Measurements from ENCODE around the gene SMARCD3. TPM values are rescaled to one million over a fixed set of nuclear protein-coding genes. Genes with fewer than 3 reads are reported as not detected.

Gene SMARCD3
- total RNA-seq, 2 donors from 2014 or later, result 45.8 to 68.4 TPM

- DNase-seq (ENCODE audit: low spot score), result peak; percentile 100
- intact Hi-C loops (cut with DNase I), result no loop called here
Measured at GRCh38 chr7:151226875-151227782, 21.4 kb downstream of the SMARCD3 start, which contains the start of gene ABCF2. ABCF2 (minus strand) TSS chr7:151227205; CDS start chr7:151226458, 747 bp downstream.

DNA sequence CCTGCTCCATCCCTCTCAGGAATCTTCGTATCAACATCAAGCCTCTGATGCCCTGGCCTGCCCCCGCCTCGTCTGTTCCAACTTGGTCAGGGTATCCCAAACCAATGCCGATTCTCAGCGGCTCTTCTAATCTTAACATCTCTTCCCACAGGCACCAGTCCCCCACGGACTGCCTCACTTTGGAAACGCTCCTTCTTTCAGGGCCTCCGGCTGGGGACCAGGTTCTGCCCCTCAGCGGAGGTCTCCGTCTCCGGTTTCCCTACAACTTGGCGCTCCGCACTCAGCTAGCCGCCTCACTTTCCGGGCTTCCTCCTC is 22.0 kb downstream of the SMARCD3 start:
- intact Hi-C loops (cut with DNase I), result no loop called here
- DNase-seq (ENCODE audit: low spot score), result no peak

- intact Hi-C loops (cut with DNase I), result no loop called here
- peak; percentile 61 for DNase-seq (ENCODE audit: low spot score)
Measured at GRCh38 chr7:151225948-151226510, 22.5 kb downstream of the SMARCD3 start.

DNA sequence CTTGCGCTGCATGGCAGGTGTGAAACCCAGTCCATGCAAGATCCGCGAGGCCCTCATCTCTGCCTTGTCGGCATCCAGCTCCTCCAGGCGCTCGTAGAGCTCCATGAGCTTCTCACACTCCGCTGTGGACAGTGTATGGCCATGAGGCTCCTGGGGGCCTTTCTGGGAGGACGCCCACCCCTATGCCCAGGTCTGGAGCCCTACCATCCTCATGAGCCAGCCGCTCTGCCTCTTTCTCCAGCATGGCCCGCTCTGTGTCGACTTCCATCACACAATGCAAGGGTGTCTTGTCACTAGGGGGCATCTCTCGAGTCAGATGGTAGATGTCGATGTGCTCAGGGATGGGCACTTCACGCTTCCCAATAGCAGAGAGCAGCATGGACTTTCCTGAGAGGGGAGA is 24.8 kb downstream of the SMARCD3 start:
- intact Hi-C loops (cut with DNase I), result no loop called here
- DNase-seq (ENCODE audit: low spot score), result no peak

GRCh38 chr7:151218170-151218569 is 30.3 kb downstream of the SMARCD3 start:
- DNase-seq (ENCODE audit: low spot score), result peak; percentile 62
- intact Hi-C loops (cut with DNase I), result loop anchor here in 1 of 2 donors (10.0 kb wide), 1 partner anchor 83 kb away; no protein-coding TSS in a partner anchor

DNA sequence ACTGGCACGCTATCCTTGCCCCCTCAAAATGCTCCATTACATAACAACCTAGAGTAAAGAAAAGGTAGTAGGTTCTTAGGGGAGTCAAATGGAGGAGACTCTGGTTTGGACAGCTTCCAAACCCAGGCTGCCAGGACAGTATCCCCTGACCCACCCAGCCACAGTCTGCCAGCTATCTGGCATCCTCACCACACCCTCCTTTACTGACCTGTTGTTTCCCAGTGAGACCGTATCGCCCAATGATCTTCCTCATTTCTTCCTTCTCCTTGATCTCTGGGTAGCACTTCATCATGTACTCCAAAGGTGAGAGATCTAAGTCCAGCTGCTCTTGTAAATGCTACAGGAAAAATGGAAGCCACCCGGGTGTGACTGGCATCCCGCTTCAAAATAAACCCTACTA is 33.1 kb downstream of the SMARCD3 start:
- DNase-seq (ENCODE audit: low spot score), result no peak
- intact Hi-C loops (cut with DNase I), result loop anchor here in 1 of 2 donors (10.0 kb wide), 1 partner anchor 81 kb away; no protein-coding TSS in a partner anchor

DNA sequence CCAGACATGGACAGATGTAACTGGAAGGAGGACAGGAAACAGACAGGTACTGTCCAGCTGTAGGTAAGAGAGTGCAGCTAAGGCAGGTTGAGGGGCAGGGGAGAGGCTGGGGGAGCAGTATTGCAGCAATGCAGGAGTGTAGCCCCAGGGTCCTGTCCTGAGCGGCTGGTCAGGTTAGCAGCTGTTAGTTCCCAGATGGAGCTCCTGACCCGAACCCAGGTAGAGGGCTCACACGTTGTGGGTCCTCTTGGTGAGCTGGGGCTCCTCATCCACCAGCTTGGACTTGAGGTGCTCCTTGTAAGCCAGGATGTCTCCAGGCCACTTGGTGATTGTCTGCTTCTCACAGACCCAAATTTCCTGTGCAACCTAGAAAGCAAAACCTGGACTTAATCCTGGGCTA is 34.7 kb downstream of the SMARCD3 start:
- intact Hi-C loops (cut with DNase I), result loop anchor here in 1 of 2 donors (10.0 kb wide), 1 partner anchor 79 kb away; no protein-coding TSS in a partner anchor
- DNase-seq (ENCODE audit: low spot score), result peak; percentile 75

GRCh38 chr7:151212626-151213025 is 35.9 kb downstream of the SMARCD3 start:
- intact Hi-C loops (cut with DNase I), result loop anchor here in 1 of 2 donors (10.0 kb wide), 1 partner anchor 78 kb away; no protein-coding TSS in a partner anchor
- peak; percentile 45 for DNase-seq (ENCODE audit: low spot score)

DNA sequence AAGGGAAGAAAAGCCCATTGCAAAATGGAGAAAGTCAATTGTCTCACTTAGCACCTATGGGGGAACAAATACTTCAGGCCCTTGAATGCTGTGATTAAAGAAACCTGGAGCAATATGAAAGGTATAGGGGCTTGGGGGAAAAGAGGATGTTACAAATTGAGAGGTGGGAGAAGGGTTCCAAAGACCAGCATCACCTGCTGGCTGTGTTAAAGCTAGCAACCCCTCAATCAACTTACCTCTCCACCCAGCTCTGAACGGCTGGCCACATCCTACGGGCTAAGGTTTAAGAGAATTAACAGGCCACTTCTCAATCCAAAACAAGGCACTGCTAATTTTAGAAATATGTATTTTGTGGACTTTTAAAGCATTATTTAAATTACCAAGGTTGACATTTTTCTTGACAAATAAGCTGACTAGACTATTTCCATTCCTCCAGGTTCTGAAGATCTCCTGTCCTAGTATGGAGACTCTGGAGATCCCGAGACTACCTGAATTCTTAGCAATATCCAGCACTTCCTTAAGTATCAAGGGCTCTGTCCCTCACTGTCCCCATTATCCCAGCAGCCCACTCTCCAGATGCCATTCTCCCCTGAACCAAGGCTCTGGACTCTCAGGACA is 37.2 kb downstream of the SMARCD3 start:
- DNase-seq (ENCODE audit: low spot score), result peak; percentile 26
- intact Hi-C loops (cut with DNase I), result loop anchor here in 1 of 2 donors (10.0 kb wide), 1 partner anchor 76 kb away; no protein-coding TSS in a partner anchor

GRCh38 chr7:151210087-151210854 is 38.2 kb downstream of the SMARCD3 start, which contains the start of gene H2BK1:
H2BK1 (minus strand) TSS chr7:151210488; CDS start chr7:151210318, 170 bp downstream.
- intact Hi-C loops (cut with DNase I), result loop anchor here in 1 of 2 donors (10.0 kb wide), 1 partner anchor 75 kb away; no protein-coding TSS in a partner anchor
- DNase-seq (ENCODE audit: low spot score), result peak; percentile 62

DNA sequence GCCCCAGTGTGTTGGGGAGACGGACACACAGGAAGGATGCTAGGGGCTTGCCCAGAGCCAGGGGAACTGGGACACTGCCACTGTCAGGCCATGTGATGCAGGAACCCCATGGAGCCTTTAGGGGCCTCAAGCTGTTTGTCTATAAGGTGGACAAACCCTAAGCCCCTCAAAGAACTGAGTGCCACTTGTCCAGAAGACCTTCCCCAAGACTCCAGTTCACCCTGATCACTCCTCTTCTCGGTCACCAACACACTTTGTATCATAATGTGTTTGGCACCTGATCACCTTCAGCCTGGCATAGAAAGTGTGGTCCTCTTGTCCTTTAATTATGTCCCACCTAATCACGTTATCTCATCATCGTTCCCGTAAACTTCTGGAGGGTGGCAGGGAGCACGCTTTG is 38.9 kb downstream of the SMARCD3 start:
- no peak for DNase-seq (ENCODE audit: low spot score)
- intact Hi-C loops (cut with DNase I), result no loop called here

DNA sequence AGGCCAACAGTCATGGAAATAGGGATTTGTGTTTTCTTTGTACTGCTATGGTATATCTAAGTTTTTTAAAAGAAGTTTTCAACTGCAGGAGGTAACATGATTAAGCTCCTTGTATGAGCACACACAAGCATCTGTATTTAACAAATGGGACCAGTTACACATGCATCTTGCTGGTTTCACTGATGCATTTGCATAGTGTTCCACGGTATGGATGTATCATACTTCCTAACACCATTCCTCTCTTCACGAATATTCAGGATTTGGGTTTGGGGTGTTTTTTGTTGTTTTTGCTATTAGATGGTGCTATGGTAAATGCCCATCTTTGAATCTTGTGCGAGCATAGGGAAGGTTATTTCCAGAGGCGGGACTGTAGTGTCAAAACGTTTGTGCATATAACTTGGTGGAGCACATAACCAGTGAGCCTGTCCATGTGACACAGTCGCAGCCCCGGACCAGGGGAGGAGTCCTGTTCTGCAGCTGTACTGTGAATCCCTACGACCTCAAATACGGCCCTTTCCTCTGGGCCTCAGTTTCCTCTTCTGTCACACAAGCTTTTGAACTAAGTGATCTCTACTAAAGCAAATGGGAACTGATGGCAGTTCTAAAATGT is 40.1 kb downstream of the SMARCD3 start:
- intact Hi-C loops (cut with DNase I), result no loop called here

DNA sequence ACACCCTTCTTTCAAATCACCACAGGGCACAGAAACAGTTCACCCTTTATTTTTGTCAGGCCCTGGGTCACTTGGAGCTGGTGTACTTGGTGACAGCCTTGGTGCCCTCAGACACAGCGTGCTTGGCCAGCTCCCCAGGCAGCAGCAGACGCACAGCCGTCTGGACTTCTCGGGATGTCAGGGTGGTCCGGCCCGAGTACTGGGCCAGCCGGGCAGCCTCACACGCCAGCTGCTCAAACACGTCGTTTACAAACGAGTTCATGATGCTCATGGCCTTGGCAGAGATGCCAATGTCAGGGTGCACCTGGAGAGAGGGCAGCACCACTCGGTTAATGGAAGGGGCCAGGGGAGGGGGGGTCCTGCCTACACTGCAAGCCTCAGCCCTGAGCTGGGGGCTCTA is 40.7 kb downstream of the SMARCD3 start:
- peak; percentile 60 for DNase-seq (ENCODE audit: low spot score)
- intact Hi-C loops (cut with DNase I), result no loop called here

More for the DNA sequence above, 40.1 kb downstream of the SMARCD3 start:
- DNase-seq (ENCODE audit: low spot score), result peak; percentile 29

GRCh38 chr7:151207315-151207714 is 41.2 kb downstream of the SMARCD3 start:
- no peak for DNase-seq (ENCODE audit: low spot score)
- intact Hi-C loops (cut with DNase I), result no loop called here

- DNase-seq (ENCODE audit: low spot score), result peak; percentile 13
Measured at GRCh38 chr7:151206914-151207313, 41.6 kb downstream of the SMARCD3 start.

GRCh38 chr7:151205730-151206129 is 42.8 kb downstream of the SMARCD3 start:
- intact Hi-C loops (cut with DNase I), result no loop called here
- peak; percentile 18 for DNase-seq (ENCODE audit: low spot score)

More at GRCh38 chr7:151206914-151207313, 41.6 kb downstream of the SMARCD3 start:
- intact Hi-C loops (cut with DNase I), result no loop called here

DNA sequence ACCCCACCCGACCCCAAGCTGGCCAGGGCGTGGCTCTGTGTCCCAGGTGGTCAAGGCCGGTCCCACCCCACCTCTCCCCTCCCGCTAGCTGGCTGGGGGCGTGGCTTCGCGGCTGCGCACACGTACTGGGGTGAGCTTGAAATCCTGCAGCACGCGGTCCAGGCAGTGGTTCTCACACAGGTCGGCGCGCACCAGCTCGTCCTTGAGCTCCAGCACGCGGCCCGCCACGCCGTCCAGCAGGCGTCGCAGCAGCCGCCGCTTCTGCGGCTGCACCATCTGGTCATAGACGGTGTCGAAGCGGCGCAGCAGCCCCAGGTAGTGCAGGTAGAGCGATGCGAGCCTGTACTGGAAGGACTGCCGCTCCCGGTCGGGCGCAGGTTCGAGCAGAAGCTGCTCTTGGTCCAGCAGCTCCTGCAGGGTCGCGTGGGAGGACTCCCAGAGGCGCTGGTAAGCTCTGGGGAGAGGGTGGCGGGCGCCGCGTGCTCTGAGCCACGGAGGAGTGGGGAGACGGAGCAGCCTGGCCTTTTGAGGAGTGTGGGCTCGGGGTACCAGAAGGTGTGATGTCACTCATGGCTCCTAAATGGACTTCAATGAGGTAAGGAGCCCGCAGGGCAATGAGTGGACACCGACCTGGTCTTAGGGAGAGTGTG is 44.0 kb downstream of the SMARCD3 start:
- intact Hi-C loops (cut with DNase I), result no loop called here
- no peak for DNase-seq (ENCODE audit: low spot score)

DNA sequence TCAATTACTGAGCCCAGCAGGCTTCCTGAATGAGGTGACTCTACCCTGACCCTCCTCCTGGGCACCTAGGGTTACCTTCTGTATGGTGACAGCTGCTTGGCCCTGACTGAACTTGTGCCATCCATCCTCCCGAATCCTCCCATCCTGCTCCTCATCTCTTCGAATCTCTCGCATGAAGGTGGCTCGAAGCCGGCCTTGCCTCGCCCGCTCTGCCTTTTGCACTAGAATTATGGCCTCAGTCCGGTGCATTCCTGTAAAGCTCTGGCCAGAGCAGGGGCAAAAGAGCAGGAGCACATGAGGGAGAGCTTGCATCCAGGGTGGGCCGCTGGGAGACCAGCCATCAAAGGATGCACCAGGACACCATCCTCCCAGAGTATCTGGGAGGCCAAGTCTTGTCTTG is 45.7 kb downstream of the SMARCD3 start:
- intact Hi-C loops (cut with DNase I), result no loop called here
- peak; percentile 73 for DNase-seq (ENCODE audit: low spot score)
